ENCODE data around the gene P2RX1.

DNA sequence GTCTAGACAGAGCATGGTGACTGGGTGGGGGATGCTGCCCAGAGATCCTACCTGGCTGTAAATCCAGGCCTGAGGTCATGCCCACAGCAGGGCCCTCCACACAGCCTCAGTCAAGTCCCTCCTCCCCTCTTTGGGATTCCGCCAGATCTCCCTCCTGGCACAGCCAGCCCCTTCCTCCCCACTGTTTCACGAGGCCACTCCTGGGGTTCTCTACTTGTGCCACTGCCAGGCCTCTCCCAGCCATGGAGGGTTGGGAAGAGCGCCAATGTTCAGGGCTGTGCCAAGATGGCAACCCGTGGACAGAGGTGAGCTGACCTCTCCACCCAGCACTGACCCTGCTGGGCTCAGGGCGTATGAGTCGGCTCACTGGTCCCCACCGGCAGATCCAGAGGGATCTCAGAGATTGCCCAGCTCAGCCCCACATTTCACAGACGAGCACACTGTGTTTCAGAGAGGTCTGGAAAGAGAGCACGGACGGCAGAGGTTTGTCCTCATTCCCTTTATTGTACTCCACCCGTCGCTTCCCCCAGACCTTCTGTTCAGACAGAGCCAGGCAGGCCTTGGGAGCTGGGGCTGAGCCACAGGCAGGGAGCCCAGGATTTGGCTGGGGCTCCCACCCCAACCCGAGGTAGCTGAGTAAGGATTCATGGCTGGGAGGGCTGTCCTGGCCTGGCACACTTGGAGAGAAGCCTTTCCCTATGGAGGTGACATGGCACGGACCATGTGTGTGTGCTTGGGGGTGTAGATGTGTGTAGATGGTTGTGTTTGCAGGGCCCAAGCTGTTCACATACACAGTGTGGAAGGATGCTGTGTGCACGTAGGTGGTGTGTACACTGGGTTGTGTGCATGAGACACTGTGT is 19.9 kb downstream of the P2RX1 start:
- TF ChIP-seq FOXK2 (IDR thresholded peaks at IDR 0.05) (no peak), FOXM1 (IDR thresholded peaks at IDR 0.05; ENCODE audit: borderline replicate concordance) (no peak), FOXA1 (IDR thresholded peaks at IDR 0.05) (no peak)

All from HEK293T (cell line).